K562 (cell line): ENCODE results near the gene ENTREP3. TPM values are rescaled to one million over a fixed set of nuclear protein-coding genes. Genes with fewer than 3 reads are reported as not detected.

ENCODE experiments used
- E2F8 ChIP-seq: fragments of 450-650 bp; IDR thresholded peaks from 2 replicates; pipeline ENCODE4 v1.7.1; 2018; ENCODE audit warnings: mild to moderate bottlenecking, low read depth; ENCODE audit not compliant: partially characterized antibody
- FOXJ3 ChIP-seq: sonication (generic); formaldehyde crosslinking; IDR thresholded peaks from 2 replicates; pipeline ENCODE4 v1.4.0; 2020; ENCODE audit warnings: mild to moderate bottlenecking, missing genetic modification reagents
- FUS ChIP-seq: fragments of 200-400 bp; formaldehyde crosslinking; optimal IDR thresholded peaks from 2 replicates; pipeline ENCODE3; 2017; ENCODE audit warnings: low read depth, low read length
- GATAD2A ChIP-seq: fragments of 450-650 bp; IDR thresholded peaks from 2 replicates; pipeline ENCODE4 v1.6.1; 2017
- NR2C2 ChIP-seq, 2 experiments: fragments of 200-800 bp in 1 of 2; sonication (Bioruptor generic) in 1 of 2; sonication (generic) in 1 of 2; formaldehyde crosslinking in 1 of 2; IDR thresholded peaks; 2 replicates each; pipeline versions ENCODE4 v1.6.1 to v1.8.0; 2016 to 2022; ENCODE audit warnings: mild to moderate bottlenecking in 1 of 2, missing compliant biosample characterization in 1 of 2, missing genetic modification characterization in 1 of 2, missing genetic modification reagents in 1 of 2
- RAD21 ChIP-seq, 2 experiments: fragments of 250-450 bp in 1 of 2; fragments of 450-650 bp in 1 of 2; sonication (Bioruptor Pico) in 1 of 2; formaldehyde crosslinking in 1 of 2; IDR thresholded peaks in 1 of 2; conservative IDR thresholded peaks in 1 of 2; 2 replicates each; pipeline versions ENCODE4 v1.4.0 to v1.8.0; 2020 to 2022; ENCODE audit warnings: mild to moderate bottlenecking in 2 of 2, moderate library complexity in 1 of 2
- RBM17 ChIP-seq: fragments of 200-400 bp; formaldehyde crosslinking; IDR thresholded peaks from 2 replicates; pipeline ENCODE4 v1.6.1; 2017; ENCODE audit warnings: low read depth, mild to moderate bottlenecking, low read length, borderline replicate concordance
- ZC3H8 ChIP-seq: fragments of 450-650 bp; IDR thresholded peaks from 2 replicates; pipeline ENCODE4 v1.6.1; 2017
- ZNF239 ChIP-seq: fragments of 250-450 bp; sonication (Bioruptor Pico); IDR thresholded peaks from 2 replicates; pipeline ENCODE4 v1.4.0; 2020; ENCODE audit warnings: mild to moderate bottlenecking
- ZNF436 ChIP-seq: fragments of 250-450, 450-650 bp; sonication (Bioruptor Pico); formaldehyde crosslinking; IDR thresholded peaks from 2 replicates; pipeline ENCODE4 v1.7.0; 2020; ENCODE audit warnings: mild to moderate bottlenecking
- ZNF592 ChIP-seq: fragments of 450-650 bp; IDR thresholded peaks from 2 replicates; pipeline ENCODE4 v1.6.1; 2017; ENCODE audit warnings: antibody characterized with exemption, mild to moderate bottlenecking
- polyA plus RNA-seq, 8 experiments: library from polyadenylated mRNA; depleted of rRNA in 4 of 8; stranded (reverse) in 5 of 8; unstranded in 3 of 8; fragments of >200 nt; fragmentation: Nextera tagmentation in 2 of 8; fragmentation: Illumina TruSeq in 1 of 8; extraction: Ambion mirVana in 2 of 8; extraction: Trizol in 1 of 8; gene quantifications; 2 replicates each; pipeline versions ENCODE4 v1.2.1 to v1.2.3, GENCODE V29; 2011 to 2014; ENCODE audit warnings: inconsistent platforms in 1 of 8, missing spikeins in 1 of 8
- total RNA-seq, 7 experiments: library from RNA; depleted of rRNA in 6 of 7; stranded (reverse); fragments of >200 nt in 6 of 7; fragmentation: Illumina TruSeq in 2 of 7; extraction: Trizol in 2 of 7; gene quantifications; 2 replicates each; pipeline versions ENCODE4 v1.2.1 to v1.2.3, GENCODE V29; 2011 to 2021; ENCODE audit warnings: low replicate concordance in 1 of 7
- TF ChIP-seq, protein P1 (sequence below): sonication (generic); formaldehyde crosslinking; IDR thresholded peaks from 2 replicates; pipeline ENCODE4 v1.8.0; 2023; ENCODE audit warnings: missing genetic modification reagents, mild to moderate bottlenecking, borderline replicate concordance
- TF ChIP-seq, protein P2 (sequence below): fragments of 250-450 bp; sonication (Bioruptor Pico); IDR thresholded peaks from 2 replicates; pipeline ENCODE4 v1.5.0; 2021

Gene ENTREP3
- total and polyA plus RNA-seq, 9 of the 15 experiments (the other 6 are each of a cell fraction or from before 2014, with no cell fraction given) = 1.9 to 41.8 (median 5.9) TPM

DNA sequence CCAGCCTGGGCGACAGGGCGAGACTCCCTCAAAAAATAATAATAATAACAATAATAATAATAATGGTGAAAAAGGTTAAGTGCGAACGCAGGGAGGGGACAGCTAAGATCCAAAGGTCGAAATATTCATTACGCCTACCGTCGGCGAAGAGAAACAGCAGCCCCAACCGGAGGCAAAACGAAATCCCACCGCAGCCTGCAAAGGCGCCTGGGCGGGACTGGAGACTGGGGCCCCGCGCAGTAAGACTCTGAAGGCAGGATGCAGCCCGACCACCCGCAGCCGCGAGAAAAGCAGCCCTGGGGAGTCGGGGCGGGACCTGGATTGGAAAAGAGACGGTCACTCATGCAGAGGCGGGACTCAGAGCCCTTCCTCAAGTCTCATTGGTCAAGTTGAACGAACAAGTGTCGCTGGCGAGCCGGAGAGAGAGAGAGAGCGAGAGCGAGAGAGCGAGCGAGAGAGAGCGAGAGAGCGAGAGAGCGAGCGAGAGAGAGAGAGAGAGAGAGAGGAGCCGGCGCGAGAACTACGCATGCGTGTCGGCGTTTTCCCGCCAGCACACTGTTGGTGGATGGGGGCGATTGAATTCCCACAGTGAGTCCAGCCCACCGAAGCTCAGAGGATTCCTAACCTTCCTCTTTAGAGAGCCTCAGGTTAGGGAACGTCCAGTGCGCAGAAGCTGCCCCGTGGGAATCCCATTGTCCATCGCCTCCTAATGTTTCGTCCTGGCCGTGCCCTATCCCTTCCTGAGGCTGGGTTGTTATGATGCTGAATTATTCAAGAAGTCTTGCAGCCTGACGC lies 10.7 kb downstream of the ENTREP3 start (continued):
- TF ChIP-seq, protein P1, sequence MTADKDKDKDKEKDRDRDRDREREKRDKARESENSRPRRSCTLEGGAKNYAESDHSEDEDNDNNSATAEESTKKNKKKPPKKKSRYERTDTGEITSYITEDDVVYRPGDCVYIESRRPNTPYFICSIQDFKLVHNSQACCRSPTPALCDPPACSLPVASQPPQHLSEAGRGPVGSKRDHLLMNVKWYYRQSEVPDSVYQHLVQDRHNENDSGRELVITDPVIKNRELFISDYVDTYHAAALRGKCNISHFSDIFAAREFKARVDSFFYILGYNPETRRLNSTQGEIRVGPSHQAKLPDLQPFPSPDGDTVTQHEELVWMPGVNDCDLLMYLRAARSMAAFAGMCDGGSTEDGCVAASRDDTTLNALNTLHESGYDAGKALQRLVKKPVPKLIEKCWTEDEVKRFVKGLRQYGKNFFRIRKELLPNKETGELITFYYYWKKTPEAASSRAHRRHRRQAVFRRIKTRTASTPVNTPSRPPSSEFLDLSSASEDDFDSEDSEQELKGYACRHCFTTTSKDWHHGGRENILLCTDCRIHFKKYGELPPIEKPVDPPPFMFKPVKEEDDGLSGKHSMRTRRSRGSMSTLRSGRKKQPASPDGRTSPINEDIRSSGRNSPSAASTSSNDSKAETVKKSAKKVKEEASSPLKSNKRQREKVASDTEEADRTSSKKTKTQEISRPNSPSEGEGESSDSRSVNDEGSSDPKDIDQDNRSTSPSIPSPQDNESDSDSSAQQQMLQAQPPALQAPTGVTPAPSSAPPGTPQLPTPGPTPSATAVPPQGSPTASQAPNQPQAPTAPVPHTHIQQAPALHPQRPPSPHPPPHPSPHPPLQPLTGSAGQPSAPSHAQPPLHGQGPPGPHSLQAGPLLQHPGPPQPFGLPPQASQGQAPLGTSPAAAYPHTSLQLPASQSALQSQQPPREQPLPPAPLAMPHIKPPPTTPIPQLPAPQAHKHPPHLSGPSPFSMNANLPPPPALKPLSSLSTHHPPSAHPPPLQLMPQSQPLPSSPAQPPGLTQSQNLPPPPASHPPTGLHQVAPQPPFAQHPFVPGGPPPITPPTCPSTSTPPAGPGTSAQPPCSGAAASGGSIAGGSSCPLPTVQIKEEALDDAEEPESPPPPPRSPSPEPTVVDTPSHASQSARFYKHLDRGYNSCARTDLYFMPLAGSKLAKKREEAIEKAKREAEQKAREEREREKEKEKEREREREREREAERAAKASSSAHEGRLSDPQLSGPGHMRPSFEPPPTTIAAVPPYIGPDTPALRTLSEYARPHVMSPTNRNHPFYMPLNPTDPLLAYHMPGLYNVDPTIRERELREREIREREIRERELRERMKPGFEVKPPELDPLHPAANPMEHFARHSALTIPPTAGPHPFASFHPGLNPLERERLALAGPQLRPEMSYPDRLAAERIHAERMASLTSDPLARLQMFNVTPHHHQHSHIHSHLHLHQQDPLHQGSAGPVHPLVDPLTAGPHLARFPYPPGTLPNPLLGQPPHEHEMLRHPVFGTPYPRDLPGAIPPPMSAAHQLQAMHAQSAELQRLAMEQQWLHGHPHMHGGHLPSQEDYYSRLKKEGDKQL = peak; percentile 94; the same call in 1 of the 2 replicates
- TF ChIP-seq, protein P2, sequence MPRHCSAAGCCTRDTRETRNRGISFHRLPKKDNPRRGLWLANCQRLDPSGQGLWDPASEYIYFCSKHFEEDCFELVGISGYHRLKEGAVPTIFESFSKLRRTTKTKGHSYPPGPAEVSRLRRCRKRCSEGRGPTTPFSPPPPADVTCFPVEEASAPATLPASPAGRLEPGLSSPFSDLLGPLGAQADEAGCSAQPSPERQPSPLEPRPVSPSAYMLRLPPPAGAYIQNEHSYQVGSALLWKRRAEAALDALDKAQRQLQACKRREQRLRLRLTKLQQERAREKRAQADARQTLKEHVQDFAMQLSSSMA (CRISPR knock-in tag) = no peak
- TF ChIP-seq ZNF239 = peak; percentile 63; the same call in 1 of the 2 replicates
- TF ChIP-seq FOXJ3 = no peak
- TF ChIP-seq RAD21 (CRISPR knock-in tag; conservative IDR thresholded peaks at IDR 0.05 in 1 of 2, IDR thresholded peaks at IDR 0.05 in 1 of 2) = peak; percentile 24 to 37
- TF ChIP-seq ZNF436 (CRISPR knock-in tag) = no peak
- TF ChIP-seq FUS = no peak
- TF ChIP-seq GATAD2A = peak; percentile 100
- no peak for TF ChIP-seq RBM17
- peak; percentile 66 for TF ChIP-seq ZNF592
- peak; percentile 92; the same call in 1 of the 2 replicates for TF ChIP-seq ZC3H8
- peak; percentile 100 for TF ChIP-seq E2F8
- peak; percentile 91 for TF ChIP-seq NR2C2 (CRISPR knock-in tag; IDR thresholded peaks at IDR 0.05)
- TF ChIP-seq NR2C2 (tag; IDR thresholded peaks at IDR 0.05) = peak; percentile 74
